GM08714 (cell line): Measurements from ENCODE around the gene STPG4.

ENCODE experiments used
- H3K4me3 ChIP-seq: fragments of 200-500 bp; sonication (Bioruptor generic); 2 replicates; pipeline ENCODE4 v1.5.1; 2014; ENCODE audit warnings: mild to moderate bottlenecking, low read length, inconsistent platforms
- ZNF274 ChIP-seq: IDR thresholded peaks from 2 replicates; pipeline ENCODE4 v1.6.1; 2012; ENCODE audit warnings: mild to moderate bottlenecking, low read depth, low read length

The STPG4 gene

GRCh38 chr2:47091118-47091517 is 64.0 kb downstream of the STPG4 start:
- H3K4me3 ChIP-seq: no peak overlapping the region
- no peak for TF ChIP-seq ZNF274

GRCh38 chr2:47089083-47089464 is 66.0 kb downstream of the STPG4 start:
- no peak overlapping the region for H3K4me3 ChIP-seq

GRCh38 chr2:47088371-47089082 is 66.6 kb downstream of the STPG4 start:
- TF ChIP-seq ZNF274: no peak
- H3K4me3 ChIP-seq: no peak overlapping the region

More at GRCh38 chr2:47089083-47089464, 66.0 kb downstream of the STPG4 start:
- TF ChIP-seq ZNF274: no peak

DNA sequence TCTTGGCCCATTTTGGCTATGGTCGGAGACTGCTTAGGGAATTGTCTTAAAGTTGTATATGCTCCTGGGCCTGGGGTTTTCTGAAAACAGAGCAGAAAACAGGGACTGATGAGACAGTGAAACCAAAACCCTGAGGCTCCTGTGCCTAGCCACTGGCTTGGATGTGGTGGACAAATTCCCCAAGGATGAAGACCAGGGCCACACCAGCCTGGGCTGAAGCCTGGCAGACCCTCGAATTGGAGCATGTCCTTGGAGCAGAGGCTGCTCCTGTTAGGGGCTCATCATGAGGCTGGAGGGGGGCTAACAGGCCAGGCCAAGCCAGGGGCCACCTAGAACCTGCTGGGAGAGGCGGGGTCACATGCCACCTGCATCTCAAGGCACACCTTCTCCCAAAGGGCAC is 68.1 kb downstream of the STPG4 start:
- no peak for TF ChIP-seq ZNF274
- H3K4me3 ChIP-seq: no peak overlapping the region

GRCh38 chr2:47086571-47086970 is 68.5 kb downstream of the STPG4 start:
- no peak for TF ChIP-seq ZNF274
- H3K4me3 ChIP-seq: no peak overlapping the region

- no peak for TF ChIP-seq ZNF274
- no peak overlapping the region for H3K4me3 ChIP-seq
These were observed 69.0 kb downstream of the STPG4 start for GRCh38 chr2:47086054-47086471.

- H3K4me3 ChIP-seq: no peak overlapping the region
- TF ChIP-seq ZNF274: no peak
These were observed 71.0 kb downstream of the STPG4 start for GRCh38 chr2:47083886-47084687.

DNA sequence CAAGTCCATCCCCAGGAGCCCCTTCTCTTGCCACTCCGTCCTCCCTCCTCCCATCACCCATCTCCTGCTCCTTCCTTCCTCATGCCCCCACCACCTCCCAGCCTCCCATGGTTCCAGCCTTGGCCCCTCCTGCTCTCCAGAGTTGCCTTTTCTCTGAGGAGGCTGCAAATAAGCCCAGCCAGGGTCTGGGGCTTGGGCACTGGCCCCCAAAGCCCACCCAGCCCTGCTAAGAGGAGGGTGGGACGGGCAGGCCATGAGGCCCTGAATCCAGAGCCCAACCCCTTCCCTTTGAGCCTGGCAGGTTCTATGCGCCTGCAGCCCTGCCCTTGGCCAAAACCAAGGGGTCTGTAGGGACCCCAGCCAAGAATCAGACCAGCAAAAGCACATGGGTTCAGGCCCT is 71.6 kb downstream of the STPG4 start:
- no peak for TF ChIP-seq ZNF274
- H3K4me3 ChIP-seq: no peak overlapping the region

GRCh38 chr2:47083005-47083404 is 72.1 kb downstream of the STPG4 start:
- H3K4me3 ChIP-seq: no peak overlapping the region
- no peak for TF ChIP-seq ZNF274

DNA sequence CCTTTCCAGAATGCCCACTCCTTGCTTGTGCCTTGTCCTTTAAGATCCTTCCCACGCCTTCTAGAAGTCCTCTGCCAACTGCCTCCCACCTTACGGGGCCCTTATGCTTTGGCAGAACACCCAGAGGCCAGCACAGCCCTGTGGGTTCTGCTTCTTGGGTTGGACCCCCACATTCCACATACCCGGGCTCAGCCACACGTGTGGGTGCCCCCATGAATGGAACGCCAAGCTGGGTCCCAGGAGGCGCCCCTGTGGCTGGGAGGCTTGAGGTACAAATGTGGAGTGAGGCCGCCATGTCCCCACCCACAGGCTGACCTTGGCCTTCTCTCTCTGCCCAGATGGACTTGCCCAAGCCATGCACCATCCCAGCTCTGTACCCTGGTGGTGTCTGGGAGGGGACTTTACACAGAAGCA is 74.2 kb downstream of the STPG4 start:
- no peak overlapping the region for H3K4me3 ChIP-seq
- TF ChIP-seq ZNF274: no peak

DNA sequence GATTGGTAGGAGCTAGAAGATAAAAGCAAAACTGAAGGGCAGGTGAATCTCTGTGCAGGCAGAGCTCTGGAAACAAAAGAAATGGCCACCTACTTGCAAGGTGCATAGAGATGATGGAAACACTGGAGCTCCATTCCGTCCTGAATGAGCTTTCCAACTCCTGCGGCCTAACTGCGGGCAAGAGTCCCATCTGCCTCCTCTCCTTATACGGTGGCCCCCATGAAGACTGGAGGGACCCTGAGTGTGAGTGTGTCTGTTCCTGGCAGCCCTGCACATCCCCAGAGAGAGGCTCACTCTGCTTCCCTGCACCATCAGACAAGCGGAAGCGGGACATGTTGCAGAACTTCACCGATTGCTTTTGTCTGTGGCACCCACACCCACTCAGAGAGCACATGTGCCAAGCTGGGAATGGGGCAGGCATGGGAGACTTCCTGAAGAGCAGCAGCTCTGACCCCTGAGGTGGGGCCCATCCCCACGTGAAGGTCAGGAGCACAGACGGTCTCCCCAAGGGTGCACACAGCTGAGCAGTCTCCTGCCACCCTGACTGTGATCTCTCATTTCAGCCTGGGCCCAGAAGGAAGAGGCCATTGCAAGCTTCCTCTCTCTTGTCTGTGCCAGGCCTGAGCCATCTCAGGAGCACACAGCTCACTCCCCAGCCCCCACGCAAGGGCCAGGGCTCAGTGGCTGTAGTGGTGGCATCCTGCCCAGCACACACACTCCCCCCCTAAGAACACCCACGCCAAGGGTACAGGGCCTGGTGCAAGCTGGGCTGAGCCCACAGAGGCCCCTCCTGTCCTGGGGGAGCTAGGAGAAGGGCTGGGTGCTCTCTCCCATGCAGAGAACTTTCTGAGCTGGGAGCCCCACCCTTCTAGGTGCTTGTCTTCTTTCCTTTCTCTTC is 75.3 kb downstream of the STPG4 start:
- TF ChIP-seq ZNF274: no peak

GRCh38 chr2:47078541-47079482 is 76.3 kb downstream of the STPG4 start:
- no peak for TF ChIP-seq ZNF274
- H3K4me3 ChIP-seq: no peak overlapping the region

More for the DNA sequence above, 75.3 kb downstream of the STPG4 start:
- H3K4me3 ChIP-seq: no peak overlapping the region

DNA sequence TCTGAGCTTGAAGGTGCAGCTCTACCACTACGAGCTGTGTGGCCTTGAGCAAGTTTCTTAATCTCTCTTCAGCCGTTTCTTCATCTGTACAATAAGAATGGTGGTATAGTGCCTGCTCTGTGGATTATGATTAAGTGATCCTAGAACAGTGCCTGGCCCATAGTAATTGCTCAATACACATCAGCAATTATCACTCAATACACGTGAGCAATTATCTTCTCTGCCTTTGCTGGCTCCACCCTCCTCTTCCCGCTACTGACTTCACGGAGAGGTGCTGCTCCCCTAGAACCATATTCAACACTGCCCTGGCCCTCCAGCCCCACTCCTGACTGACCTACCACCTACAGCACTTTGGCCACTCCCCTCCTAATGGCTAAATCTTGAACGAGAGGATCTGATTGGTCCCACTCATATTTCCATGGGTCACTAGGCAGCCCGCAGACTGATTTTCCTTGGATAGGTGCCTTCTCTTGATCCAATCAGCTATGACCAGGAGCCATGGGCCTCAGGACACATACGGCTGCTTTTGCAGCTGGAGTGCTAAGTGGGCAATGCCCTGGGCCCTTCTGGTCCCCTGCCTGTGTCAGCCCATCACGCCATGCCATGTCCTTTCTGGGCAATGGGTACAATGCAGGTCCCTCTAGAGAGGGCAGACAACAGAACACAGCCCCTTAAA is 77.5 kb downstream of the STPG4 start:
- H3K4me3 ChIP-seq: no peak overlapping the region
- TF ChIP-seq ZNF274: no peak
